Suppressor macrophage treated with lipopolysaccharide for 4 hours (primary cell): Measurements from ENCODE around the gene MPC1.

Source experiments
- DNase-seq: peaks from one replicate; pipeline ENCODE4 v3.0.0-alpha.2; 2020

MPC1 gene

GRCh38 chr6:166343150-166343487 is 39.6 kb downstream of the MPC1 start:
- peak; percentile 76 for DNase-seq

DNA sequence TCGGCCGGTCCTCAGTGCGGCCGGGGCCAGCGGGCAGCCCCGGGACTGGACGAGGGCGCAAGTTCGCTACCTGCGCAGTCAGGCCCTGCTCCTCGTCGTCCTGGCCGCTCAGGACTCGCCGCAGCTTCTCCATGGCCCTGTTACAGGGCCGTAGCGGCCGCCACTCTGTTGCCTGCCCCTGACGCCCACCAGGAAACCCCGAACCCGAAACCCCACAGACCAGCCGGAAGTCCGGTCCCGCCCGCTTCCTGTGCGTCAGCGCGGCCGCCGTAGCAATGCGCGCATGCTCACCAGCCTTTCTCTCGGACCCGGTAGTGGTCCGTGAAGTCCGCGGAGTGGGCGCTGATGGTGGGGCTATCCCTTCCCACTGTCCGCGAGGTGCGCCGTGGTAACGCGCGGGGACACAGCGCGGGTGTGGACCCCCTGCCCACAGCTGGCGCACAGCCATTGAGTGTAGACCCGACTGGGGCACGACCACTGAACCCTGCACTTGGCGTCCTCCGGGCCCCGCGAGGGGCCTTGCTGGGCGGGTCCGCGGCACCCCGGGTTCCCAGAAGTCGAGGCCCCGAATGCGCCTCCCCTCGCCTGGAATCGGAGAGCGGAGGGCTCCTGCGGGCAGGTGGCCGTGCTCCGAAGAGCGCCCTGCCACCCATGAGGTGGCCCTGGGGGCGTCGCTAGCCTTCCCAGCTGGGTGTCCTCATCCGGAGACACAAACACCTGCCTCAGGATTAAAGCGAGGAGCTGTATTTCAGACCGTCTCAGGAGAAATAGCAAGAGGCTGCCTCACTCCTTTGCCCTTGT is 40.2 kb downstream of the MPC1 start, which contains the start of gene SFT2D1:
Gene SFT2D1, minus strand, starts transcription at position 197 of the 801 bp plus-strand sequence. Its CDS starts 64 bp downstream, at position 133.
- DNase-seq, result peak; percentile 95

DNA sequence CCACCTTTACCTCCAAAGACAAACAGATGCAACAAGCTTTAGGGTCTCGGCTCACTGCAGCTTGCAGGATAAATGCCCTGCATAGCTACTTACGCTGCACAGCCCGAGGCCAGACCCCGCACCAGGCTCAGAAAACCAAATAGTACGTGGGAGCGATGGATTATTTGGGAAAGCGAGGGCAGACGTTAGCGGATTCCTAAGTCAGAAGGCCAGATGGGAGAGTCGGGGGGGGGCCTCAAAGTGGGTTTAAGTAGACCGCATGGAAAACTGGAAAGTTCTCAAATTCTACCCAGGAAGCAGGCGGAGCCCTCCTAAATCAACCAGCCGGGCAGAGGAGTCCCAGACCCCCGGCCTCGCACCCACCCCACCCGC is 40.8 kb downstream of the MPC1 start:
- peak; percentile 14 for DNase-seq

DNA sequence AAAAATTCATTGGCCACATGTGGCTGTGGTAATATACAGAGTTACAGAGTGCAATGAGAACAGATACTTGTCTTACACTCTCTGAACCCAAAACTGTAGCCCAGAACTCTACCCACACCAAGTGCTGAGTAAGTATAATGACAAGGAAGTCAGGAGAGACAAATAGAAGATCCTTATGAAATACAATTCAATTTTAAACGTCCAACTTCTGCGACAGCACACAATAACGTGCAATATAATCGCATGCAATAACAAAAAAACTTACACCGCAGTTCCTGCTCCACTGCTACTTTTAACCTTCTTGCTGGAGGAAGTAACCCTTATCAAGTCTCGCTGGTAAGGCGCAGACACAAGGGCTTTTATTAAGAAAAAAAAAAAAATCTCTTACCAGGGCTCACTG is 41.3 kb downstream of the MPC1 start:
- peak; percentile 45 for DNase-seq

GRCh38 chr6:166338854-166339253 is 43.9 kb downstream of the MPC1 start:
- no peak for DNase-seq

GRCh38 chr6:166336847-166337246 is 45.9 kb downstream of the MPC1 start:
- DNase-seq, result no peak

DNA sequence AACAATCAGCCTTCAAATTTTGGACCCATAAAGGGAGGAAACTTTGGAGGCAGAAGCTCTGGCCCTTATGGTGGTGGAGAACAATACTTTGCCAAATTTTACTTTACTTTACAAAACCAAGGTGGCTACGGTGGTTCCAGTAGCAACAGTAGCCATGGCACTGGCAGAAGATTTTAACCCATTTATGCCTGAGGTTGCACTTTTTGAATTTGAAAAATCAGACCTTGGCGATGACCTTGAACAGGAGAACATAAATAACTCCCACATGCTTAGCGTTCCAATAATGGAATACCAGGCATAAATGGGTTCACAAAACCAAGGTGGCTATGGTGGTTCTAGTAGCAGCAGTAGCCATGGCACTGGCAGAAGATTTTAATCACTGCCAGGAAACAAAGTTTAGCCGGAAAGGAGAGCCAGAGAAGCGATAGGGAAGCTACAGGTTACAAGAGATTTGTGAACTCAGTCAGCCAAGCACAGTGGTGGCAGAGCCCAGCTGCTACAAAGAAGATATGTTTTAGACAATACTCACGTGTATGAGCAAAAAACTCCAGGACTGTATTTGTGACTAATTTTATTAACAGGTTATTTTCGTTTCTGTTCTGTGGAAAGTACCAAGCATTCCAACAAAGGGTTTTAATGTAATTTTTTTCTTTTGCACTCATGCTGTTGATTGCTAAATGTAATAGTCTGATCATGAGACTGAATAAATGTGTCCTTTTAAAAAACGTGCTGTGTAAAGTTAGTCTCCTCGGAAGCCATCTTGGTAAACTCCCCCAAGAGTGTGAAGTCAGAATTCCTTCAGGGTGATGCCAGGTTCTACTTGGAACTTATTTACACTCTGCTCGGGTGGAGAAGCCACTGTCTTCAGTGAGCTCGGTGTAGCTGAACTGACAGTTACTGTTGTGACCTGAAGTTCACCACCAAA is 47.1 kb downstream of the MPC1 start:
- DNase-seq, result no peak

- no peak for DNase-seq
These were observed 47.9 kb downstream of the MPC1 start for GRCh38 chr6:166334878-166335277.

DNA sequence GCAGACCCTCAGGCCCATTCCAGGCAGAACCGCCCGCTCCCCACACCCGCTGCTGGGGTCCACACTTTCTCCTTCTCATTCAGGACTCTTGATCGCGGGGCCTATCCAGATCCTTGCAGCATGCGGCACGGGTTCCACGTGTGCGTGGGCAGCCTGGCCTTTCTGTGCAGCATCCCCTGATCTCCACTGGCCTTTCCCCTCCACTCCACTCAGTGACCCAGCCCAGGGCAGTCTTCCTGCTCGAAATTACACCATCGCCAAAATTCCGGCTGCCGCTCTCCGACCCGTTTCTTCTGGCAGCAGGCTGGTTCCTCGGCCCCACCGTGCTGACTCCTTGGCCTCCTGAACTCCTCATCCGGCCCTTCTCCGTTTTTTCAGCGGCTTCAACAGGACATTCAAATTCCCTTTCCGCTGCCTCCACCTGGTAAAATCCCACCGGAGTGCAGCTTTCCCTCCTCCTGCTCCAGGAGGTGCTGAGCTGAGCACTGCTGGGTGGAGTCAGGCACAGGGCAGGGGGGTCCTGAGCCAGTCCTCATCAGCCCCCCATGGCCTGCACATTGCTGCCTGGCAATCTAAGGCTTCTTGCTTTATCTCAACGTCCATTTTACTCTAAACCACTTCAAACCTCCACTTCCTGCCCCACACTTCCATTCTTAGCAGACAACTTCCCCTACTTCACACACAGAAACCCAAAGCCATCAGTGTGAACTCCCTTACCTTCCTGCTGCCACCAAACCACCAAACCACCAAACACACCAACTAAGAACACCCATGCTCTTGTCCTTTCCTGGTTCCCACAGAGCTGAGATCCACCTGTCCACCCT is 49.4 kb downstream of the MPC1 start:
- no peak for DNase-seq

DNA sequence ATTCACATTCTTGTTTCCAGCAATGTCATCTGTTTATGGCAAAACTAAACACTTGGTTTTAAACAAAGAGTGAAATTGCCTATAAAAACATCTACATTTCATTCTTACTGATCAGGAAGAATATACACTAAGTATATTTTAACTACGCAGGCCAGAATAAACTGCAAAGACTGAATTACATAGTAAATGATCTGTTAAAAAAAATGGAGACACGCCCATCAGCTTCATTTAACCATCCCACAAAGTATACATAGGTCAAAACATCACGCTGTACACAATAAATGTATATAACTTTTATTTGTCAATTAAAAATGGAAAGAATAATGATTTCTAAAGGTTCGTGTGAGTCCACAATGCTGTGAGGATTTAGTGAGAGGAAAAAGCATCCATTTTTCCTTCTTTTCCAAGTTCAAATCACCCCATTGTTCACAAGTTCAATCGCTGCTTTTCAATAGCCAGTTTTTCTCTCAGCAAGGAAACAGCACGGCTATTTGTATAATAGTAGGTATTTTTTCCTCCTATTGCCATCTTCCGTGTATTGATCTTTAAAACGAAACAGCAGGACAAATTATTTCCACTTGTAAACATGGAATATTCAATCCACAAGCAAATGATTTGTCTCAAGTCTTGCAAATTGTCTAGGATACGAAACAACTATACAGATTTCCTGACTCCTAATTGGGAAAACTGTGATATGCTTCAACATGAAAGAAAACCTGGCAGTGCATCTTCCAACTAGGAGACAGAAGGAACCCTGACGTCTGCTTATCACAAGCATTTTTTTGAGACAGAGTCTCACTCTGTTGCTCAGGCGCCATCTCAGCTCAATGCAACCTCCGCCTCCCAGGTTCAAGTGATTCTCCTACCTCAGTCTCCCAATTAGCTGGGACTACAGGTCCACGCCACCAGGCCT is 51.0 kb downstream of the MPC1 start:
- DNase-seq, result no peak

- DNase-seq, result no peak
These were observed 52.1 kb downstream of the MPC1 start for GRCh38 chr6:166330612-166331011.

DNA sequence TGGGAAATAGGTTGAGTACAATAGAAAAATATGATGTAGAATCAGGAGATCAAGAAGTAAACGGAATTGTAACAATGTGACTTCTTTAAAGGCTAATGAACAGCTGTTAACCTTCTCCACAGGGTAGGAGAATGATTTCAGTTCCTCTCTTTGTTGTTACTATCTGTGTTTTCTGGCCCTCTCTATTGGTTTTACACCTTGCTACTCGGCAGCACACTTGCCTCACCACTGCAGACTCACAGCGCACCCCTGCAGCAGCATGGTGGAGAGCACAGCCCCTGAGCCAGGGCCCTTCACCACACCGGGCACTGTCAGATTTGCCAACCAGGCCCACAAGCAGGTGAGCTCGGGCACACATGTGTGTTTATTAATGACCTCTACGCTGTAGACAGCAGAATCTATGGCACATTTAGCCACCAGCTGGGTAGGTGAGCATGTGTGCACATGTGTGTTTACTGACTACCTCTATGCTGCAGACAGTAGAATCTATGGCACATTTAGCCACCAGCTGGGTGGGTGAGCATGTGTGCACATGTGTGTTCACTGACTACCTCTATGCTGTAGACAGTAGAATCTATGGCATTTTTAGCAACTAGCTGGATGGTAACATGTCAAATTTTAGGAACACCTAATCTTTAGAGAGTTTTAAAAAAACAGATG is 57.2 kb downstream of the MPC1 start:
- DNase-seq, result no peak

GRCh38 chr6:166323395-166323794 is 59.3 kb downstream of the MPC1 start:
- DNase-seq, result no peak

DNA sequence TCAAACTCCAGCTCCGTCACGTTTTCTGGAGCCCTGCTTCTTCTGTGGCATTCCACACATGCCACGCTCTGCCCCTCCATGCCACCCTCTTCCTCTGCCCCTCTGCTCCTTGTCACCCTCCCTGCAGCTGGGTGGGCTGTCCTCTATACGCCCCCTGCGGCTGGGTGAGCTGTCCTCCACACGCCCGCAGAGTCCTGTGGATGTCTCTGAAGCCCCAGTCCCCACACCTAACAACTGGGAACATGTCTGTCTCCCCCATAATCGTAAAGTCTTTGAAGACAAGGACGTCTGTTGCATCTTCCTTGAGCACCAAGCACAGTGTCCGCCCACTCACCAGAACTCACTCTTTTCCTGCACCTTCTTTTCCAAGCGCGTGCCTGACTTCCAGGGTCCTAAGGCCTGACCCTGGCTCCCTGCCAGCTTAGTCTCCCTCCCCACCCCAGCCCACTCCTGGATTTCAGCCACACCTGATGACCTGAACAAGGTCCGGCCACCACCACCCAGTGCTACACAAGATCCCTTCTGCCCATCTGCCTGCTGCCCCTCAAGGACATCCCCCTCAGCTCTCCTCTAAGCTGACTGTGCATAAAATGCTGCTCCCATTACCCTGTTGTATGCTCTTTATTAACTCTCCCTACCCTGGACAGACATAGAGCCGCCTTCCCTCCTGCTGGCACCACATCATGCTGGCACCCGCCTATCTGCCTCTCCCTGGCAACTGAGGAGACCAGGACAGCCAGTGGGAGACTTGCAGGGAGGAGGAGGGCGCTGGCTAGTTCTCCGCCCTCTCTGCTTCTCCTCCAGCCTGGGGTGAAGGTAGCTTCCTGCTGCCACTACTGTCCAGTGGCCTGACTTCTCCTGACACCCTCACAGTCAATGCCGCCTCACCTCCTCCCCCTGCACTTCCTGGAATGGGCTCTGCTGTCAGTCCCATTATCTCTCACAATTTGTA is 63.8 kb downstream of the MPC1 start:
- DNase-seq, result no peak

DNA sequence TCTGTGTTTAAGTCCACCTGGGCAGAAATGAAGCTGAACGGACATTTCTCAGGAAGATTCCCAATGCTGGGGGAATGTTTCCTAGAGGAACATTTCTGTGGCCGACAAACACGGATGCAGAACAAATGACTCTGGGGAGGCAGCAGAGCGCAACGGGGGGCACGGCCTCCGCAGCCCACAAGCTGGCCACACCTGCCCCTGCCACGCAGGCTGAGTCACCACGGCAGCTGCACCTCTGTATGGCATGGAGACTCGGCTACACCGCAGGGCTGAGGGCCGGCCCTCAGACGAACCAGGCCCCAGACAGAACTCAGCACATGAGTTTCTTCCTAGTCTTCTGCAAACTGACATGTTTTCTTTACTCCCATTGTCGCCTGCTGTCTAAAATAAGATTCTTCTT is 64.5 kb downstream of the MPC1 start:
- DNase-seq, result no peak

GRCh38 chr6:166317261-166318212 is 65.2 kb downstream of the MPC1 start:
- DNase-seq, result no peak

- no peak for DNase-seq
These were observed 67.3 kb downstream of the MPC1 start for GRCh38 chr6:166315436-166315835.
